H9 (cell line): ENCODE results near the gene CTU2. TPM values are rescaled to one million over a fixed set of nuclear protein-coding genes. Genes with fewer than 3 reads are reported as not detected.

ENCODE experiments used
- DNase-seq: peaks from one replicate; pipeline ENCODE4 v3.0.0-alpha.2; 2017
- H2AFZ ChIP-seq: one replicate; pipeline ENCODE4 v1.6.1; 2013; ENCODE audit warnings: mild to moderate bottlenecking, low read length, control low read depth, moderate library complexity
- H2AK5ac ChIP-seq: 2 replicates; pipeline ENCODE4 v1.6.1; 2013; ENCODE audit warnings: low read length, control low read depth, mixed read lengths; ENCODE audit not compliant: insufficient read length
- H2BK120ac ChIP-seq: one replicate; pipeline ENCODE4 v1.6.1; 2013; ENCODE audit warnings: low read depth, mild to moderate bottlenecking, low read length, control low read depth, inconsistent platforms; ENCODE audit not compliant: poor library complexity, severe bottlenecking
- H2BK12ac ChIP-seq: 2 replicates; pipeline ENCODE4 v1.6.1; 2013; ENCODE audit warnings: low read length, control low read depth, mixed read lengths, low read depth; ENCODE audit not compliant: insufficient read length
- H2BK15ac ChIP-seq: 2 replicates; pipeline ENCODE4 v1.6.1; 2013; ENCODE audit warnings: low read depth, low read length, control low read depth
- H2BK20ac ChIP-seq: one replicate; pipeline ENCODE4 v1.6.1; 2013; ENCODE audit warnings: low read depth, mild to moderate bottlenecking, low read length, control low read depth, inconsistent platforms; ENCODE audit not compliant: poor library complexity, severe bottlenecking
- H2BK5ac ChIP-seq: 2 replicates; pipeline ENCODE4 v1.6.1; 2013; ENCODE audit warnings: low read length, control low read depth, mixed read lengths; ENCODE audit not compliant: insufficient read length
- H3K14ac ChIP-seq: 2 replicates; pipeline ENCODE4 v1.6.1; 2013; ENCODE audit warnings: low read length, control low read depth; ENCODE audit not compliant: insufficient read depth
- H3K18ac ChIP-seq: 2 replicates; pipeline ENCODE4 v1.6.1; 2013; ENCODE audit warnings: low read depth, mild to moderate bottlenecking, mixed read lengths, low read length, control low read depth; ENCODE audit not compliant: insufficient read length
- H3K23ac ChIP-seq: 2 replicates; pipeline ENCODE4 v1.6.1; 2013; ENCODE audit warnings: low read length, control low read depth, mixed read lengths, low read depth; ENCODE audit not compliant: insufficient read length
- H3K23me2 ChIP-seq: 2 replicates; pipeline ENCODE4 v1.6.1; 2013; ENCODE audit warnings: low read depth, mild to moderate bottlenecking, mixed read lengths, low read length, control low read depth; ENCODE audit not compliant: insufficient read length, poor library complexity, severe bottlenecking
- H3K27ac ChIP-seq: 2 replicates; pipeline ENCODE4 v1.5.1; 2013; ENCODE audit warnings: low read length, control low read depth, mixed read lengths, low read depth; ENCODE audit not compliant: insufficient read length
- H3K27me3 ChIP-seq: 2 replicates; pipeline ENCODE4 v1.6.1; 2013; ENCODE audit warnings: low read length, control low read depth, inconsistent platforms; ENCODE audit not compliant: insufficient read depth
- H3K4ac ChIP-seq: 2 replicates; pipeline ENCODE4 v1.6.1; 2013; ENCODE audit warnings: low read depth, mild to moderate bottlenecking, control low read depth, inconsistent platforms, low read length, moderate library complexity
- H3K4me1 ChIP-seq: 2 replicates; pipeline ENCODE4 v1.6.1; 2013; ENCODE audit warnings: low read length, control low read depth, inconsistent platforms; ENCODE audit not compliant: insufficient read depth
- H3K4me2 ChIP-seq: 2 replicates; pipeline ENCODE4 v1.6.1; 2013; ENCODE audit warnings: low read length, control low read depth, mixed read lengths; ENCODE audit not compliant: insufficient read length, insufficient read depth
- H3K56ac ChIP-seq: 2 replicates; pipeline ENCODE4 v1.6.1; 2013; ENCODE audit warnings: low read depth, mild to moderate bottlenecking, mixed read lengths, low read length, control low read depth; ENCODE audit not compliant: insufficient read length
- H3K79me1 ChIP-seq: 2 replicates; pipeline ENCODE4 v1.6.1; 2013; ENCODE audit warnings: low read depth, mild to moderate bottlenecking, moderate library complexity, low read length, control low read depth, inconsistent platforms; ENCODE audit not compliant: insufficient read depth, poor library complexity, severe bottlenecking
- H3K79me2 ChIP-seq: 2 replicates; pipeline ENCODE4 v1.6.1; 2013; ENCODE audit warnings: low read length, control low read depth, inconsistent platforms; ENCODE audit not compliant: insufficient read depth
- H3K9ac ChIP-seq: 2 replicates; pipeline ENCODE4 v1.6.1; 2013; ENCODE audit warnings: low read length, control low read depth, mixed read lengths; ENCODE audit not compliant: insufficient read length; ENCODE audit errors: extremely low read depth
- H3K9me3 ChIP-seq: one replicate; pipeline ENCODE4 v1.6.1; 2013; ENCODE audit warnings: low read depth, low read length, inconsistent platforms; ENCODE audit not compliant: control insufficient read depth
- H3T11ph ChIP-seq: one replicate; pipeline ENCODE4 v1.6.1; 2013; ENCODE audit warnings: mild to moderate bottlenecking, low read length, control low read depth, inconsistent platforms
- H4K20me1 ChIP-seq: one replicate; pipeline ENCODE4 v1.6.1; 2013; ENCODE audit not compliant: control insufficient read depth, insufficient read length, insufficient read depth
- H4K5ac ChIP-seq: 2 replicates; pipeline ENCODE4 v1.6.1; 2013; ENCODE audit warnings: low read depth, mild to moderate bottlenecking, mixed read lengths, low read length, control low read depth; ENCODE audit not compliant: insufficient read length
- H4K8ac ChIP-seq: replicated peaks from 2 replicates; pipeline ENCODE4 v1.6.1; 2013; ENCODE audit warnings: low read length, control low read depth, mixed read lengths, low read depth; ENCODE audit not compliant: insufficient read length
- H4K91ac ChIP-seq: 2 replicates; pipeline ENCODE4 v1.6.1; 2013; ENCODE audit warnings: low read depth, mild to moderate bottlenecking, moderate library complexity, mixed read lengths, low read length, control low read depth; ENCODE audit not compliant: insufficient read length
- H3K27ac Mint-ChIP-seq, 3 experiments: 2 replicates in 2 of 3; 3 replicates in 1 of 3; pipeline ENCODE4 v1.8.0; 2020 to 2021; ENCODE audit warnings: mixed read lengths in 3 of 3, mild to moderate bottlenecking in 1 of 3, moderate library complexity in 1 of 3
- H3K27me3 Mint-ChIP-seq: 2 replicates; pipeline ENCODE4 v1.8.0; 2021; ENCODE audit warnings: low read depth, mild to moderate bottlenecking, moderate library complexity, mixed read lengths
- H3K36me3 Mint-ChIP-seq, 3 experiments: 2 replicates in 2 of 3; 3 replicates in 1 of 3; pipeline ENCODE4 v1.8.0; 2020 to 2021; ENCODE audit warnings: low read depth in 3 of 3, mixed read lengths in 3 of 3; ENCODE audit not compliant: insufficient read depth in 1 of 3
- H3K4me1 Mint-ChIP-seq, 2 experiments: 2 replicates each; pipeline ENCODE4 v1.8.0; 2020; ENCODE audit warnings: mixed read lengths in 2 of 2
- H3K4me3 Mint-ChIP-seq, 2 experiments: 2 replicates in 1 of 2; 3 replicates in 1 of 2; pipeline ENCODE4 v1.8.0; 2020 to 2021; ENCODE audit warnings: mild to moderate bottlenecking in 2 of 2, mixed read lengths in 2 of 2, moderate library complexity in 1 of 2
- H3K9me3 Mint-ChIP-seq, 2 experiments: 2 replicates in 1 of 2; 3 replicates in 1 of 2; pipeline ENCODE4 v1.8.0; 2020; ENCODE audit warnings: mild to moderate bottlenecking in 2 of 2, mixed read lengths in 2 of 2, moderate library complexity in 1 of 2
- WGBS: extraction: QIAGEN DNeasy Blood & Tissue Kit; methylation state at CpG from one replicate; pipeline ENCODE4 v1.1.7; 2013; ENCODE audit warnings: missing lambda C conversion rate, low lambda C conversion rate, mixed read lengths; ENCODE audit not compliant: insufficient read length; ENCODE audit errors: extremely low coverage; 5-methylcytosine and 5-hydroxymethylcytosine counted together
- total RNA-seq: library from RNA; stranded (reverse); gene quantifications from 2 replicates; pipeline ENCODE4 v1.2.1, GENCODE V29; 2021
- TF ChIP-seq, protein P1 (sequence below): fragments of 200-600 bp; sonication (generic); conservative IDR thresholded peaks from 3 replicates; pipeline ENCODE4 v1.8.0; 2021; ENCODE audit warnings: antibody characterized with exemption, mild to moderate bottlenecking

Gene CTU2
- total RNA-seq, 1 experiment from 2014 or later = 32.8 TPM

DNA sequence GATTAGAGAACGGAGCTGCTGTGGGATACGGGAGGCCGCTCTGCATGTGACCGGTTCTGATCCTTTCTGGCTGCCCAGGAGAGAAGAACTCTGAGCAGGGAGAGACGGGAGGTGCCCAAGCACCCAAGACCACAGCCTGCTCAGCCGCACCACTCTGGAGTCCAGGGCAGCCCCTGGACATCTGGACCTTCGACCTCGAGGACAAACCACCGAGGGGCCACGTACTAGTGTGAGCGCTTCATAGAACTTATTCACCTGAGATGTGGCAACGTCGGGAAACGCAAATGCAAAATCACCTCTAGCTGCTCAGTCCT, 6.0 kb upstream of the CTU2 start:
- H3K27ac Mint-ChIP-seq = no peak overlapping the region
- Histone ChIP-seq H3K27ac (no peak overlapping the region), H3K9me3 (no peaks in the 10 kb centered on the region)

More for the DNA sequence above, 6.0 kb upstream of the CTU2 start:
- H3K4me2 ChIP-seq = no peak overlapping the region
- no peak overlapping the region for H4K91ac ChIP-seq
- peaks cover 3% of the 10 kb centered on the region for H3K23me2 ChIP-seq
- no peaks in the 10 kb centered on the region for H4K20me1 ChIP-seq
- no peak overlapping the region for H2BK120ac ChIP-seq
- H3K79me1 ChIP-seq = peaks cover 5% of the 10 kb centered on the region
- H2BK15ac ChIP-seq = no peak overlapping the region
- no peak overlapping the region for H2BK5ac ChIP-seq
- H2AFZ ChIP-seq = no peak overlapping the region
- no peak overlapping the region for H2BK20ac ChIP-seq
- Mint-ChIP-seq H3K27me3 (no peaks in the 10 kb centered on the region), H3K36me3 (peaks cover 2 to 15% (median 14%) of the 10 kb centered on the region in 3 experiments; a peak in 5 of 7 replicates), H3K4me1 (peaks cover 5 to 6% of the 10 kb centered on the region in 2 experiments), H3K9me3 (no peaks in the 10 kb centered on the region), H3K4me3 (no peak overlapping the region)
- H2BK12ac ChIP-seq = no peak overlapping the region
- H3K14ac ChIP-seq = no peak overlapping the region
- H3K23ac ChIP-seq = no peak overlapping the region
- TF ChIP-seq, protein P1, sequence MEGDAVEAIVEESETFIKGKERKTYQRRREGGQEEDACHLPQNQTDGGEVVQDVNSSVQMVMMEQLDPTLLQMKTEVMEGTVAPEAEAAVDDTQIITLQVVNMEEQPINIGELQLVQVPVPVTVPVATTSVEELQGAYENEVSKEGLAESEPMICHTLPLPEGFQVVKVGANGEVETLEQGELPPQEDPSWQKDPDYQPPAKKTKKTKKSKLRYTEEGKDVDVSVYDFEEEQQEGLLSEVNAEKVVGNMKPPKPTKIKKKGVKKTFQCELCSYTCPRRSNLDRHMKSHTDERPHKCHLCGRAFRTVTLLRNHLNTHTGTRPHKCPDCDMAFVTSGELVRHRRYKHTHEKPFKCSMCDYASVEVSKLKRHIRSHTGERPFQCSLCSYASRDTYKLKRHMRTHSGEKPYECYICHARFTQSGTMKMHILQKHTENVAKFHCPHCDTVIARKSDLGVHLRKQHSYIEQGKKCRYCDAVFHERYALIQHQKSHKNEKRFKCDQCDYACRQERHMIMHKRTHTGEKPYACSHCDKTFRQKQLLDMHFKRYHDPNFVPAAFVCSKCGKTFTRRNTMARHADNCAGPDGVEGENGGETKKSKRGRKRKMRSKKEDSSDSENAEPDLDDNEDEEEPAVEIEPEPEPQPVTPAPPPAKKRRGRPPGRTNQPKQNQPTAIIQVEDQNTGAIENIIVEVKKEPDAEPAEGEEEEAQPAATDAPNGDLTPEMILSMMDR = no peak
- no peak overlapping the region for H3K9ac ChIP-seq
- H3T11ph ChIP-seq = no peak overlapping the region
- no peak overlapping the region for H4K8ac ChIP-seq
- no peak overlapping the region for H4K5ac ChIP-seq
- H3K4ac ChIP-seq = no peak overlapping the region
- no peak overlapping the region for H2AK5ac ChIP-seq
- no peaks in the 10 kb centered on the region; the same call in 1 of the 2 replicates for H3K4me1 ChIP-seq
- peaks cover 3% of the 10 kb centered on the region; the same call in 1 of the 2 replicates for H3K79me2 ChIP-seq
- no peaks in the 10 kb centered on the region for H3K27me3 ChIP-seq
- no peak for DNase-seq
- WGBS = no CpG with 5 or more reads among the region's 14 CpGs
- H3K56ac ChIP-seq = no peak overlapping the region
- no peak overlapping the region for H3K18ac ChIP-seq
